Neural cell (in vitro differentiated cells): Measurements from ENCODE around the gene TIMELESS. TPM values are rescaled to one million over a fixed set of nuclear protein-coding genes. Genes with fewer than 3 reads are reported as not detected.

Experiments used
- H2AFZ ChIP-seq: fragments of 200-600, 300-800 bp; sonication (generic), shearing (Covaris generic); 2 replicates; pipeline ENCODE4 v1.6.0; 2014; ENCODE audit warnings: low read depth, mild to moderate bottlenecking, antibody characterized with exemption, low read length, moderate library complexity
- H3F3A ChIP-seq: fragments of 200-600 bp; shearing (Covaris generic); 2 replicates; pipeline ENCODE4 v1.6.1; 2016; ENCODE audit warnings: mild to moderate bottlenecking, moderate library complexity, mixed read lengths, antibody characterized with exemption, low read length; ENCODE audit not compliant: insufficient read depth, poor library complexity, severe bottlenecking
- H3K27ac ChIP-seq: fragments of 200-600, 300-800 bp; sonication (generic), shearing (Covaris generic); 2 replicates; pipeline ENCODE4 v1.5.1; 2014; ENCODE audit warnings: mild to moderate bottlenecking, low read length, moderate library complexity
- H3K27me3 ChIP-seq: fragments of 300-800, 200-600 bp; sonication (generic), shearing (Covaris generic); 2 replicates; pipeline ENCODE4 v1.6.0; 2014; ENCODE audit warnings: mild to moderate bottlenecking, low read depth, low read length, moderate library complexity; ENCODE audit not compliant: insufficient read depth
- H3K36me3 ChIP-seq: fragments of 300-800, 200-600 bp; sonication (generic), shearing (Covaris generic); 2 replicates; pipeline ENCODE4 v1.5.1; 2014; ENCODE audit warnings: mild to moderate bottlenecking, antibody characterized with exemption, low read length, moderate library complexity; ENCODE audit not compliant: insufficient read depth
- H3K4me2 ChIP-seq: fragments of 300-800, 200-600 bp; sonication (generic), shearing (Covaris generic); 2 replicates; pipeline ENCODE4 v1.6.0; 2014; ENCODE audit warnings: mild to moderate bottlenecking, low read length
- H3K4me3 ChIP-seq: fragments of 300-800, 200-600 bp; sonication (generic), shearing (Covaris generic); 2 replicates; pipeline ENCODE4 v1.5.1; 2014; ENCODE audit warnings: mild to moderate bottlenecking, low read length, moderate library complexity
- H3K79me2 ChIP-seq: fragments of 200-600 bp; shearing (Covaris generic); replicated peaks from 2 replicates; pipeline ENCODE4 v1.6.0; 2014; ENCODE audit warnings: mild to moderate bottlenecking, low read length, moderate library complexity; ENCODE audit not compliant: insufficient read depth
- H3K9ac ChIP-seq: fragments of 300-800, 200-600 bp; sonication (generic), shearing (Covaris generic); 2 replicates; pipeline ENCODE4 v1.6.1; 2016; ENCODE audit warnings: mild to moderate bottlenecking, low read length, mixed read lengths
- H3K9me2 ChIP-seq: fragments of 200-600 bp; shearing (Covaris generic); 2 replicates; pipeline ENCODE4 v1.6.1; 2016; ENCODE audit warnings: mild to moderate bottlenecking, low read length, mixed read lengths; ENCODE audit not compliant: insufficient read depth
- H3K9me3 ChIP-seq: fragments of 200-600, 300-800 bp; sonication (generic), shearing (Covaris generic); 2 replicates; pipeline ENCODE4 v1.6.1; 2016; ENCODE audit warnings: mild to moderate bottlenecking, mixed run types, low read length, moderate library complexity, mixed read lengths
- H4K20me1 ChIP-seq: fragments of 200-600 bp; shearing (Covaris generic); 2 replicates; pipeline ENCODE4 v1.6.1; 2016; ENCODE audit warnings: mild to moderate bottlenecking, mixed run types; ENCODE audit not compliant: insufficient read depth
- CTCF ChIP-seq: fragments of 450-650 bp; IDR thresholded peaks from 2 replicates; pipeline ENCODE4 v1.5.1; 2014; ENCODE audit warnings: antibody characterized with exemption, mild to moderate bottlenecking, moderate library complexity; ENCODE audit not compliant: poor library complexity, severe bottlenecking
- EP300 ChIP-seq: fragments of 450-650 bp; conservative IDR thresholded peaks from 2 replicates; pipeline ENCODE4 v1.6.1; 2014; ENCODE audit warnings: antibody characterized with exemption, mild to moderate bottlenecking, moderate library complexity; ENCODE audit not compliant: poor library complexity, severe bottlenecking
- EZH2 ChIP-seq: fragments of 200-600, 300-800 bp; shearing (Covaris generic), sonication (generic); IDR thresholded peaks from 2 replicates; pipeline ENCODE4 v1.6.1; 2014; ENCODE audit warnings: antibody characterized with exemption, low read length, borderline replicate concordance, mild to moderate bottlenecking; ENCODE audit not compliant: insufficient read depth, poor library complexity, severe bottlenecking
- MXI1 ChIP-seq: fragments of 450-650 bp; conservative IDR thresholded peaks from 2 replicates; pipeline ENCODE4 v1.6.1; 2014; ENCODE audit warnings: antibody characterized with exemption, mild to moderate bottlenecking; ENCODE audit not compliant: poor library complexity, severe bottlenecking
- POLR2AphosphoS5 ChIP-seq: IDR thresholded peaks from 2 replicates; pipeline ENCODE4 v1.6.1; 2012
- RAD21 ChIP-seq: fragments of 450-650 bp; conservative IDR thresholded peaks from 2 replicates; pipeline ENCODE4 v1.6.1; 2014; ENCODE audit warnings: antibody characterized with exemption, mild to moderate bottlenecking, moderate library complexity
- REST ChIP-seq: IDR thresholded peaks from 2 replicates; pipeline ENCODE4 v1.6.1; 2012; ENCODE audit warnings: borderline replicate concordance
- SMC3 ChIP-seq: fragments of 450-650 bp; conservative IDR thresholded peaks from 2 replicates; pipeline ENCODE4 v1.6.1; 2014; ENCODE audit warnings: antibody characterized with exemption, mild to moderate bottlenecking, moderate library complexity; ENCODE audit not compliant: poor library complexity
- TAF1 ChIP-seq: IDR thresholded peaks from 2 replicates; pipeline ENCODE4 v1.6.1; 2012; ENCODE audit warnings: low read depth
- polyA plus RNA-seq: library from polyadenylated mRNA; depleted of rRNA; stranded (reverse); fragments of >200 nt; gene quantifications from 2 replicates; pipeline ENCODE4 v1.2.3, GENCODE V29; 2014

The TIMELESS gene
- polyA plus RNA-seq, 1 donor from 2014 or later: 2.5 TPM

GRCh38 chr12:56469007-56469930 is 20.0 kb upstream of the TIMELESS start:
- Histone ChIP-seq H4K20me1 (no peaks in the 10 kb centered on the region), H3K27ac (peak overlapping the region; percentile 85), H3K36me3 (peaks cover 3% of the 10 kb centered on the region), H3K9me3 (no peaks in the 10 kb centered on the region), H3K4me2 (peak overlapping the region; percentile 60), H2AFZ (peak overlapping the region; percentile 96), H3F3A (no peaks in the 10 kb centered on the region), H3K9ac (peak overlapping the region; percentile 87), H3K79me2 (peaks cover 14% of the 10 kb centered on the region), H3K4me3 (peak overlapping the region; percentile 77), H3K27me3 (no peaks in the 10 kb centered on the region), H3K9me2 (no peaks in the 10 kb centered on the region)
- no peak for TF ChIP-seq RAD21
- TF ChIP-seq EP300: no peak
- TF ChIP-seq REST: no peak
- TF ChIP-seq TAF1: no peak
- no peak for TF ChIP-seq MXI1
- TF ChIP-seq CTCF: no peak
- TF ChIP-seq EZH2: no peak
- no peak for TF ChIP-seq SMC3

GRCh38 chr12:56468216-56469006 is 19.2 kb upstream of the TIMELESS start, which contains the start of gene SPRYD4:
Gene SPRYD4, plus strand, starts transcription at chr12:56468578. Its CDS starts 14 bp downstream, at chr12:56468592.
- Histone ChIP-seq H2AFZ (peak within 1 kb of the TSS; percentile 96), H3K4me3 (peak within 1 kb of the TSS; percentile 77), H3K9me3 (no peaks in the 10 kb centered on the region), H3K9ac (peak within 1 kb of the TSS; percentile 87), H3K9me2 (no peaks in the 10 kb centered on the region), H3F3A (no peaks in the 10 kb centered on the region), H4K20me1 (no peaks in the 10 kb centered on the region), H3K4me2 (peak within 1 kb of the TSS; percentile 60), H3K36me3 (peaks cover 3% of the 10 kb centered on the region), H3K79me2 (peaks cover 14% of the 10 kb centered on the region), H3K27ac (peak within 1 kb of the TSS; percentile 85), H3K27me3 (no peaks in the 10 kb centered on the region)
- TF ChIP-seq TAF1 (peak; percentile 84), CTCF (peak; percentile 69), EP300 (peak; percentile 76), RAD21 (peak; percentile 33), POLR2AphosphoS5 (peak; percentile 95), SMC3 (peak; percentile 51), REST (peak; percentile 90), MXI1 (peak; percentile 98), EZH2 (no peak)
